CD4-positive, alpha-beta T cell treated with Interleukin-2 at 100 ng/mL for 4 hours (primary cell): ENCODE results near the gene SYCE1.

Source experiments
- DNase-seq: peaks from one replicate; pipeline ENCODE4 v3.0.0-alpha.2; 2020; ENCODE audit warnings: low spot score

SYCE1 gene

GRCh38 chr10:133511907-133512528 lies 53.4 kb downstream of the SYCE1 start:
- no peak for DNase-seq

GRCh38 chr10:133511408-133511807 lies 54.0 kb downstream of the SYCE1 start:
- DNase-seq = no peak

- no peak for DNase-seq
These were observed 55.7 kb downstream of the SYCE1 start for GRCh38 chr10:133509700-133510099.
